SKM-1 treated with dmso at 0.1 percent for 144 hours (cell line): ENCODE results near the gene ZDHHC14.
"Not testable (repeated sequence)": the region's sequence is repeated elsewhere in the genome, so short reads cannot be mapped to it uniquely, and the experiment has no call there.

Source experiments
- DNase-seq: peaks from one replicate; lab custom pipeline; 2025; ENCODE audit not compliant: unreplicated experiment; lab: John Stamatoyannopoulos, UW

The ZDHHC14 gene

DNA sequence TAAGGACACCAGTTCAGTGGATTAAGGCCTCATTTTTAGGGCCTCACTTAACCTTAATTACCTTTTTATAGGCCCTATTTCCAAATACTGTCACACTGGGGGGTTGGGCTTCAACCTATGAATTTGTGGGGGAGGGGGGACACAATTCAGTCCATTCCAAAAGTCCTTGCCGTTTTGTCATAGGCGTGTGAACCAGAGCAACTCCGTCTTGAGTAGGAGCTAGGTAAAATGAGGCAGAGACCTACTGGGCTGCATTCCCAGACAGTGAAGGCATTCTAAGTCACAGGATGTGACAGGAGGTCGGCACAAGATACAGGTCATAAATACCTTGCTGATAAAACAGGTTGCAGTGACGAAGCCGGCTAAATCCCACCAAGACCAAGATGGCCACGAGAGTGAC is 328.6 kb downstream of the ZDHHC14 start:
- no peak for DNase-seq

DNA sequence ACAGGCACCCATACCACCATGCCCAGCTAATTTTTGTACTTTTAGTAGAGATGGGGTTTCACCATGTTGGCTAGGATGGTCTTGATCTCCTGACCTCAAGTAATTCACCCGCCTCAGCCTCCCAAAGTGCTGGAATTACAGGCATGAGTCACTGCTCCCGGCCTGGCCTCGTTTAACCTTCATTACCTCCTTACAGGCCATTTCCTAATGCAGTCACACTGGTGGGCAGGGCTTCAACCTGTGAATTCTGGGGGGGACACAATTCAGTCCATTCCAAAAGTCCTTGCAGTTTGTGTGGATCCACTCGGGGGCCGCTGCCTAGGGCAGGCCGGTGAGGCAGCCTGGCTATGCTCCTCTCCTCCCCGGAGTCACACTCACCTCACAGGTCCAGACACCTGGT is 329.6 kb downstream of the ZDHHC14 start:
- no peak for DNase-seq

DNA sequence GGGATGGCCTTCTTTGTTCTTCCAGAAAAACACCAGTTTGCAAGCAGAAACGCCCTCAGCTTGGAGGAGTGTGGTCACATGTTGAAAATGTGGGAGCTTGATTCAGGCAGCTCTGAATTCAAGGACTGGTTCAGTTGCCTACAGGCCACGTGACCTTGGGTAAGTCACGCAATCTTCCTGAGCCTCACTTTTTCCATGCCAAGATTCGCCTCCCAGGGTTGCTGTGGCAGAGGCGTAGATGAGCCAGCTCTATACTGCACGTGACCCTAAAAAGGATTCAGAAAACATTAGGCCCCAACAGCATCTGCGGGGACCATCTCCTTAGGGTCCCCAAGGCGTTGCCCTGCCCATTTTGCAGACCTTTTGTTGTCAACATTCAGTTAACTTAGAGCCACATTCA is 330.1 kb downstream of the ZDHHC14 start:
- DNase-seq, result no peak

DNA sequence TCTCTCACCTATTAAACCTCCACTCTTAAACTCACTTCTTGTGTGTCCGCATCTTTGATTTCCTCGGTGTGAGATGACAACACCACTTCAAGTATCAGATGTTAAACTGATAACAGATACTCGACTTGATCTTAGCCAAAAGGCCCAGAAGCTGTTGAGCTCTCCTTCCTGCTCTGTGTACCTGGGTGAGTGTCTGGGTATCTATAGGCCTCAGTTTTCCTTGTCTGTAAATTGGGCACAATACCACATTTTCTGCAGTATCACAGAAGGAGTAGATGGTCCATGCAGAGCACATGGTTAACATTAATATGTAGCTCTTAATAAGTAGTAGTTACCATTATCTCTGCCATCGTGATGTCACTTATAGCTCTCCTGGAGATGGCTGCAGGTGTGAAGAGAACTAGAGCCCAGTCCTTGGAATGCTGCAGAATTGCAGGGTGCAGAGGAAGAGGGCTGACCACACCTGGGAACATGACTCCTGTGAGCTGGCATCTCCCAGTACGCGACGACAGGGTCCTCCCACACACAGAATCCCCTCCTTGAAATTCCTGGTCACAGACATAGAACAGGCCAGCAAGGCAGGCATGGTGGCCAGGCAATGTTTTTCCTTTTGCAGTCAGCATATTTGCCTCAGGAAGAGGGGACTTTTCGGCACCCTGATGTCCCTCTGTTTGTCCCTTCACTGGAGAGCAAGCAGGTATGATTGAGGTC is 331.8 kb downstream of the ZDHHC14 start:
- no peak for DNase-seq

DNA sequence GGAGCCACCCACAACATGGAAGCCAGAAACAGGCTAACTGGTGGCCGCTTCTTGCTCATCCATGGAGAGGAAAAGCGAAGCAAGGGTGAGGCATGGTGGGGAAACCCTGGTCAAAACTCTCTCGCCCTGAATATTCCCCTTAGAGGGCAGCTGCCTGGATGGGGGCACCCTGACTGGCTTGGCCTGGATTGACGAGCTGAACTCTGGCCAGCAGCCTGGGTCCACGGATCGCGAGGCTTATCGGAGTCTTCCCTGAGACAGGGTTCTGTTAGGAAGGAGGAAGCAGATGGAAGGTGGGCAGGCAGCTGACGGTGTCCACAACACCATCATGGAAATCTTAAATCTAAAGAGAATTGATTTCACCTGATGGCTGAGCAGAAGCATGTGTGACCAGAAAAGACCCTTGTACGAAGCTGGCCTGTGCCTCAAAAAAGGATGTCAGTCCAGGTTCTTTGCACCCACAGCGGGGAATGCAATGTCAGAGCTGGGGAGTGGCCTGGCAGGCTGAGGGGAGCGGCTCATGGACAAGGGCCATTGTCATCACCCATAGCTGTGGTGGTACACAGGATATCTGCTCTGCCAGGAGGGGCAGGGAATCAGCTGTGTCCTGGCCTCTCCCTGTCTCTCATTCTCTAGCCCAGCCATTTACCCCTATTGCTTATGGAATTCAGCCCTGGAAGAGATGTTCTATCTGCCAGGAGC is 332.6 kb downstream of the ZDHHC14 start:
- no peak for DNase-seq

DNA sequence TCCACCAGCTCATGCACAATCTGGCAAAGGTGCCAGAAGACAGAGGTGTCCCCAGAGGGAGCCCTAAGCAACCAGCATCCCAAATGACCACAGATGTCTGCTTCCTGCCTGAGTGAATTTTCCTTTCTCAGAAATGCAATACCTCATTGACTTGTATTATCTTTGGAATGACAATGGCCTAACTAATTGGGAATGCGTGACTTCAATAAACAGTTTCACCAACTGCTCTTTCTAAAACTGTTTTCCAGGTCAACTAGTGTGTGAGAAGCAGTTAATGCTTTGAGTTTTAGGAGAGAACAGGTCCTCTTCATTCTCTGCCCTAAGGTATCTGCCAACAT is 333.1 kb downstream of the ZDHHC14 start:
- DNase-seq, result no peak

DNA sequence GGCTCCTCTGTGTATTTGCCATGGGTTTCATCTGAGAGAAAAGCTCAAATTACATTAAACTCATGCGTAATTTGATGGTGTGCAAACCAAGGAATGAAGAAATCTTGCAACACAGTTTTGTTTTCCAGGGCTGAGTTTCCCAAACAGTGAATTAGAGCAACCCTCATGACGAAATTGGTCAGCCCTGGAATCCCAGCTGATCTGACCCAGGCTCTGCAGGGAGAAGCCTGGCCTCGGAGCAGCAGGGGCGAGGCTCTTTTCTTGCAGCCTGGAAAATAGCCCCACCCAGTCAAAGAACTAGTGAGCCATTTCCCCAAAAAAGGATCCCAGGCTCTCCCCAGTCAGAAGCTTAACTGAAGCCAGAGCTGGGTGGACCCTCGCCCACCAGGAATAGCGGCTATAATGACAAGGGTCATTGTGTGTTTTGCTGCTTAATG is 334.8 kb downstream of the ZDHHC14 start:
- no peak for DNase-seq

DNA sequence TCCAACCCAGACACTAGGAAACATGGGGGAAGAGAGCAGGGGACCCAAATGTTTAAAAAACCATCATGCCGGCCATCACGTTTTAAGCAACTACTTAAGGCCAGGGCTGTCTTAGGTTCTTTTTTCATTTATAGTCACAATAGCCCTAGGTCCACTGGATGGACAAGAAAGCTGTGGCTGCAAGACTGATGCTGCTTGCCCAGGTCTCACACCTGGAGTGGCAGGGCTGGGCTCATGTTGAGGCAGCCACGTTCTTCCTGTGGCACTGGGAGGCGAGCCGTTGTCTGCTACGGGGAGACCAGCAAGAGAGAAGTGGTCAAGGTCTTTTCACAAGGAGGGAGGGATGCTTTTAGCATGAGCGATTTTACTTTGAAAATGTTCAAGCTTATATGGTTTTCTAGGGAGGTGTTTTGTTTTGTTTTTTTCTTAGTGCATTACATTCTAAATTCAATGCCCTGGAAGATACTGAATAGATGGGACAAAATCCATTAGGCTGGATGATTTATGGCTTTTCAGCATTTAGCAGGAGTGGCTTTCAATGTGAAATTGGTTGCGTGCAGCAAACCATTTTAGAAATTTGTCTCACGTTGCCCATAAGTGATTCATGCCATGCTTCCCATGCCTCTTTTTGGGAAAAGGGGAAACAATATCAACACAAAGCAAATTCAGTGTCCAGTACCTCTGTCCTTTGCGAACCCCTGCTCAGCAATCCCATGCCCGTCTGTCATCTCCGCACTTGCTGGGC is 335.4 kb downstream of the ZDHHC14 start:
- no peak for DNase-seq

DNA sequence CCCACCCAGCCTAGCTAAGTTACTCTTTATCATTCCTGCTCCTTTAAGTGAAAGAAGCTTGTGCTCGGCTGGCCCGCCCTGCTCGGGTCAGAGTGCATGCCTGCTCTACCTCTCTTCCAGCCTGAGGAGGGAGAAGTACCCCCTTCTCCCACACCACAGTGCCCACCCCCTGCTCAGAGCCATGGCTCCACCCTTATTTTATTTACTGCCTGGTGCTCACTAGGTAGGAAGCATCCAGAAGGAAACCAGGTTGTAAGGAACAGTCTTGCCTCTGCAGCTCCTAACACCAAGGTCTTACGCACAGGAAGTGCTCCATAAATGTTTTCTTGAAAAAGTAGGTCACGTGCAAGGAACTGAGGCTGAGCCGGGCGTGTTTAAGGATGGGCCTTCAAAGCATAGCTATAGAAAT is 336.4 kb downstream of the ZDHHC14 start:
- no peak for DNase-seq

DNA sequence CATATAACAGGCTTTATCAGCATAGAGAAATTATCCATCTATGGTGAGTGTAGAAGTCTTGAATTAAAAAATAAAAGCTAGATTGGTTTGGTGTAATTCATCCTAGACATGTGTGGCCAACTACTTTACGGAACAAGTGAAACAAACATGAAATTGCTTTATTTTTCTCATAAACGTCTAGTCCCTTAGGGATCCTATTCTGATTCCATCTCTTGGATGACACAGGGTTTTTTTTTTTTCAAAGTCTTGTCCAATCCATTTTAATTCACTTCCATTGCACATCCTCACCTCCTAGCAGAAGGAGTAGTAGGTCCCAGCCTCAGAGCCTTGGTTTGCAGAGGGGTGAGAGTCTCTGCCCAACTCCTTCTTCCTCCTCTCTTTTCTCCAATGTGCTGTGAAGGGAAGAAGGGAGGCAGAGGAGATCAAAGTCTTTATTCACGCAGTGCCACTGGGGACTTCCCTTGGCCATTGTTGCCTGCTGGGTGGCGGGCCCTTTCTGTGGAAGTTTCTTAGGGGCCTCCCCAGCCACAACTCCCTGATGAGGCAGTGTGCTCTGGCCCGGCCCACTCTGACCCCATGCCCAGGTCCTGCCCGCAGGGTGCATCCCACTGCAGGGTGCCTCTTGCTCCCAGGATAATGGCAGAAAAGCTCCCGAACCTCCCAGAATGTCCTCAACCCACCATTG is 337.7 kb downstream of the ZDHHC14 start:
- DNase-seq, result no peak

DNA sequence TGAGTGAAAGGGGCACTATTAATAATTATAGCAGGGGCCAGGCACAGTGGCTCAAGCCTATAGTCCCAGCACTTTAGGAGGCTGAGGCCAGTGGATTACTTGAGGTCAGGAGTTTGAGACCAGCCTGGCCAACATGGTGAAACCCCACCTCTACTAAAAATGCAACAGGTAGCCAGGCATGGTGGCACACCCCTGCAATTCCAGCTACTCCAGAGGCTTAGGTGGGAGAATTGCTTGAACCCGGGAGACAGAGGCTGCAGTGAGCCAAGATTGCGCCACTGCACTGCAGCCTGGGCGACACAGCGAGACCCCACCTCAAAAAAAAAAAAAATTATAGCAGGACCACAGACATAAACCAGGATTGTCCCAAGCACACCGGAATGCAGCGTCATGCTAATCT is 340.0 kb downstream of the ZDHHC14 start:
- not testable (repeated sequence) for DNase-seq

DNA sequence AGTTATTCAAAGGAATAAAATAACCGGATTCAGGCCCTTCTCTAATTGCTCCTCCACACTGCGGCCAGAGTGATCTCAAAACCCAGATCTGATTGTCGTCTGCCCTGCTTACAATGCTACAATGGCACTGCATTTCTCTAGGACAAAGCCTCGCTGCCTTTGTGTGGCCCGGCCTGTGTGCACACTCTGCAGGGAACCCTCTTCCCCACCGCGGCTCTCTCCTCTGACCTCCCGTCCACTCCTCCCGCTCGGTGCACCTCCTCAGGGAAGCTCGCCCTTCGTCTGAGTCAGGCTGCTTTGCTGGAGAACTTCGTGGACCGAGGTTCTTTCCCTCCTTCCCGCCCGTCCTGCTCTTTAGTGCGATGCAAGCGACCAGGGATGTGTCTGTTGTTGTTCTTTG is 340.4 kb downstream of the ZDHHC14 start:
- no peak for DNase-seq

DNA sequence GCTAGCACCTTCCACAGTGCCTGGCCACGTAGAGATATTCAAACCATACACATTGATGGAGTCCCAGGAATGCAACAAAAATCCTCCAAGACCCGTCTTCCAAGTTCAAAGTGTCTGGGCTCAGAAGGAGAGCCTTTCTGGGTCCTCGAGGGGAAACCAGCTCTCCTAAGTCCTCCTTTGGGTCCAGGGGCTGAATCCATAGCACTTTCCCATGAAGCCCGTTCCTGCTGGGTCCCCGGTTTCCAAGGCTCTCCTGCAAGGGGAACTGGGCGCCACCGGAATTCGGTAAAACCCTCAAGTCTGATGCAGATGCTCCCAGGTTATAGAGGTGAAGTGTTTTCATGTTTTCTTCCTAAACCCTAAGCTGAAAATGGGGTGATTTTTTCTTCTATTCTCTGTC is 340.8 kb downstream of the ZDHHC14 start:
- DNase-seq, result no peak

DNA sequence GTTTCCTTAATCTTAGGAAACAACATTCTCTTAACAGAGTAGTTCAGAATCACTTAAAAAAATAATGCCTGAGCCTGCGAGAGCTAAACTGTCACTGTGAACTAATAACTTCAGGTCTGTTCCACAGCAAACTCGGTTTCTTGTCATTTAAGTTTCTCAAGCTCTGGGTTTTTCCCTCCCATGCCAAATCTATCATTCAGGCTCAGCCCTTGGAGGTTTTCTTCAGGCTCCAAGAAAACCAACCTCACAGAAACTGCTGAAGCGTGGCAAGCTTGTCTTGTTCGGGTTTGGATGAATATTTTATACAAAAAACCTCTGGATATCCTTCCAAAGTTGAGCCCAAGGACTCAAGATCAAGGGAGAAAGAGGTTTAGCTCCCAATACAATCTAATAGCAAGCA is 342.4 kb downstream of the ZDHHC14 start:
- DNase-seq, result no peak

DNA sequence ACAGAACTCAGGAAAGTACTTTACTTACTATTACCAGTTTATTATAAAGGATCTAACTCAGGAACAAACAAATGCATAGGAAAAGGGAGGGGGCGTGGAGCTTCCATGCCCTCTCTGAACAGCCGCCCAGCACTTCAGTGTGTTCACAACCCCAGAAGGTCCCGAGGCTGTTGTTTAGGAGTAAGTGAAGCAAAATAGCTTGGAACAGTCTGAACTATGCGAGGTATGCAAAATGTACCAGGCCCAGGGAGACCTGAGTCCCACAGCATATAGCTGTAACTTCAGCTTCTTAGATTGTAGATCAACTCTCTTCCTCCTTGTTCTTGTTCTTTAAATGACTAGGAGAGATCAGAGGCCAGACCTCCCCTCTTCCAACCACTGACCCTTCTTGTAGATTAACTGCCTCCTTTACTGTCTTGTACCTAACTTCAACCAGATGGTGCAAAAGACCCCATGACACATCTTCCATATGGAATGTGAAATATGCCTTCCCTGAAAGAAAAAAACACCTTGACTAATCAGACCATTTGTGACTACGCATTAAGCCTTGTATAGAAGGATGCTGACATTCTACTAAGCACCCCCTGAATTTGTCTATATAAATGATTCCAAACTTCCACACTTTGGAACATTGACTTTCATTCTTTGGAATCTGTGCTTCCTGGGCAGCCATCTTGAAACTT is 343.3 kb downstream of the ZDHHC14 start:
- DNase-seq, result no peak

DNA sequence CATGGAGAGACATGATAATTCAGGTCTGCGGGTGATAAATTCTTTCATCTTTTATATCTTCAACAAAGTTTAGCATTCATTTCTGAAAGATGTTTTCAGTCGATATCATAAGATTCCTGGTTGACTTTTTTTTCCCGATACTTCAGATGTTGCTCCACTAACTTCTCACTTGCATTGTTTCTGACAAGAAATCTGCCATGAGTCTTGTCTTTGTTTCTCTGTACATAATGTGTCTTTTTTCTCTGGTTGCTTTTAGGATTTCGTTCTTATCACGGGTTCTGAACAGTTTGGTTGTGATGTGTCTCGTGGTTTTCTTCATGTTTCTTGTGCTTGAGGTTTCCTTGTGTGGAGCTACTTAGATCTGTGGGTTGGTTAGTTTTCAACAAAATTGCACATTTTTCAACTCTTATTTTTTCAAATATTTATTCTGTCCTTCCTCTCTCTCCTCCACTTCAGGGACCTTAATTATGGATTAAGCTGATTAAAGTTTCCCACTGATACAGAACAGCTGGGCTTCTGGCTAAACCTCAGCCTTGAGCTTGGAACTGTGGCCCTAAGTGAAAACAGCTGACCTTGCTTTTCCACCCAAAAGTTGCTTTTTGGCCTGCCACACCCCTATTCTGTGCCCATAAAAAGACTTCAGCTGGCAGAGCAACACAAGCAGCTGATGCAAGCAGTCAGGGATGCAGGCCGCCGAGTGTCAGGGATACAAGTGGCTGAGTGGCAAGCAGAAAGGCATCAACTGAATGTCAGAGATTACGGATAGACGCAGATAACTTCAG is 344.2 kb downstream of the ZDHHC14 start:
- no peak for DNase-seq

DNA sequence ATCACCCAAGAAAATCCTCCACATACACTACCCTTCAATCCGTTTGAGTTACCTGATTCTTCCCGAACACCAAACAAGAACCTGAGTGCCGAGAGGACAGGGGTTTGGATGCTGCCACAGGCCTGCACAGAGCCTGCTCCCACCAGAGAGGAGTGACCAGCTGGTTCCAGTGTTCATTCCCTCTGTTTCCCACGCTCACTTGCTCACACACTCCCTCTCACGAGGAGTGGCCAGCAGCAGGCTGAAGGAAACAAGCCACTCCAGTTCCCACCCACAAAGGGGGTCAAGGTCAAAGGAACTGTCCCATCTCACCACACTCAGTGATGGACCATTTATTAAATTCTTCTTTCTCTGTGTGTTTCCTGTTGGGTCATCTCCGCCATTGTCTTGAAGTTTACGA is 344.8 kb downstream of the ZDHHC14 start:
- no peak for DNase-seq

DNA sequence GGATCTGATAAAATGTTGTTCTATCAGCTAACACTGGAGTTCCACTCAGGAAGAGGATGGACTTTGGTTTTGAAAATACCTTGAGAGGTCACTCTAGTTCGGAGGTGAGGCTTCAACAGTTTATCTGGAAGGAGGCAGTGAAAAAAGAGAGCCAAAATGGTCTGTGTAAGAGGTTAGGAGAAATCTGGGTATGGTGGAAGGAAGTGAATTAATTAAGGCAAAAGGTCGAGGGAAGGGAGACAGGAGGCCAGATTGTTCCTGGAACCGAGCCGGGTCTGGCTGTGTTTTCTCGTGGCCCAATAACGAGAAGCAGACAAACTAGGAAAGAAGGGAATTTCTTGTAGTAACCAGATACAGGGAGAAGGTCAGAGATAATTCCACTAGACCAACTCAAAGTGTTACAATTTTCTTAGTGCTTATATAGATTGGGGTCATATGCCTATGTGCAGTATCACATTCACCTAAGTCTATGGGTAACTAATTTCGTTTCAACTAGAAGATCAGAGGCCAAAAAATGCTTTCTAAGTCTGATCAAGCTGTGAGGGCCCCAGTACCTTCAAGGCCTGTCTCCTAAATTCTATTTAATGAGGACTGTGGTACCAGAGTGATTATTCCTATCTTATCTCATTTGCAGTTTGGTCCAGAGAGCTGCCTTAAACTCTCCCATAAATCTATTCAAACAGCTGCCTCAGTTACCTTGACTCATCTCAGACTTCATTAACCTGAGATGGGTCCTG is 346.1 kb downstream of the ZDHHC14 start:
- DNase-seq, result no peak
